GM21619 (cell line): ENCODE data around the gene NMUR2.

Source experiments
- ATAC-seq: cut with Tn5 transposase; IDR thresholded peaks from one replicate; pipeline ENCODE4 v1.9.1; 2021; ENCODE audit not compliant: unreplicated experiment

The NMUR2 gene

GRCh38 chr5:152372875-152373274 lies 32.2 kb downstream of the NMUR2 start:
- ATAC-seq, result no peak

GRCh38 chr5:152369298-152369697 lies 35.8 kb downstream of the NMUR2 start:
- ATAC-seq, result no peak

GRCh38 chr5:152367554-152367953 lies 37.5 kb downstream of the NMUR2 start:
- no peak for ATAC-seq

GRCh38 chr5:152366716-152367115 lies 38.4 kb downstream of the NMUR2 start:
- ATAC-seq, result no peak

GRCh38 chr5:152364899-152365298 lies 40.2 kb downstream of the NMUR2 start:
- no peak for ATAC-seq

GRCh38 chr5:152364172-152364571 lies 40.9 kb downstream of the NMUR2 start:
- ATAC-seq, result no peak

- no peak for ATAC-seq
These were observed 46.1 kb downstream of the NMUR2 start for GRCh38 chr5:152358861-152359568.

GRCh38 chr5:152356506-152356905 lies 48.6 kb downstream of the NMUR2 start:
- ATAC-seq, result no peak

GRCh38 chr5:152355061-152355460 lies 50.0 kb downstream of the NMUR2 start:
- no peak for ATAC-seq

- ATAC-seq, result no peak
These were observed 52.1 kb downstream of the NMUR2 start for GRCh38 chr5:152353001-152353400.

GRCh38 chr5:152349683-152350526 lies 55.2 kb downstream of the NMUR2 start:
- ATAC-seq, result peak; percentile 97
